ENCODE measurements around the gene UAP1L1. TPM values are rescaled to one million over a fixed set of nuclear protein-coding genes. Genes with fewer than 3 reads are reported as not detected.

UAP1L1 gene
- polyA plus RNA-seq, 1 donor, result 2.5 TPM

GRCh38 chr9:137077758-137078693 is 709 bp downstream of the UAP1L1 start:
- no peak for DNase-seq

DNA sequence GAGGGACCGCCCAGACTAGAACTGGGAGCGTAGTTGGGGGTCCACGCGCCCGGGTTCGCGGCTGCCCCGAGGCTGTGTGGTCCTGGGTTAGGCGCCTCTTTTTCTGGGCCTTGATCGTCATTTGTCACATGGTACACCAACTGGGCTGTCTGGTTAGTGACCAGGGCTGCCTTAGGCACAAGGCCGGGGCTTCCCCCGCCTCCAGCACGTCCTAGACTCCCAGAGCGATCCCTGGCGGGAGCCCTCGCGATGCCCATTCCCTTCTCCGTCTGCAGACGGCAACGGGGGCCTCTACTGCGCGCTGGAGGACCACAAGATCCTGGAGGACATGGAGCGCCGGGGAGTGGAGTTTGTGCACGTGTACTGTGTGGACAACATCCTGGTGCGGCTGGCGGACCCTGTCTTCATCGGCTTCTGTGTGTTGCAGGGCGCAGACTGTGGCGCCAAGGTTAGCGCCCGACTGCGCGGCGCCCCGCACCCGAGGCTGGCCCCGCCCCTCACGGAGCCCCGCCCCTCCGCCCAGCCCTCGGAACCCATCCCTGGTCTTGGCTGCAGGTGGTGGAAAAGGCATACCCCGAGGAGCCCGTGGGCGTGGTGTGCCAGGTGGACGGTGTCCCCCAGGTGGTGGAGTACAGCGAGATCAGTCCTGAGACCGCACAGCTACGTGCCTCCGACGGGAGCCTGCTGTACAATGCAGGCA is 1.5 kb downstream of the UAP1L1 start:
- DNase-seq, result no peak

DNA sequence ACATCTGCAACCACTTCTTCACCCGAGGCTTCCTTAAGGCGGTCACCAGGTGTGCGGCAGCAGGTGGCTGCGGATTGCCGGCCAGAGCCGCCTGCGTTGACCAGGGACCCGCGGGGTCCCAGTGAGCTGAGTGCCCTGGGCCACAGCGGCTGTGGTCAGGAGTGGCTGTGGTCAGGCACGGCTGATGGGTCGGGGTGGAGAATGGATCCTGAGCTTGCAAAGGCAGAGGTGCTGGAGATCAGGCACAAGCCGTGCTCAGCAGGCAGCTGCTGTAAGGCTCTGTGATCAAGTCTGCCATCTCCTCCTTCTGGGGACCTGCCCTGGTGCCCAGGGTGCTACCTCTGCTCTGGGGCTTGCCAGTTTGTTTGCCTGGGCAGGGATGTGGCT is 2.1 kb downstream of the UAP1L1 start:
- no peak for DNase-seq

DNA sequence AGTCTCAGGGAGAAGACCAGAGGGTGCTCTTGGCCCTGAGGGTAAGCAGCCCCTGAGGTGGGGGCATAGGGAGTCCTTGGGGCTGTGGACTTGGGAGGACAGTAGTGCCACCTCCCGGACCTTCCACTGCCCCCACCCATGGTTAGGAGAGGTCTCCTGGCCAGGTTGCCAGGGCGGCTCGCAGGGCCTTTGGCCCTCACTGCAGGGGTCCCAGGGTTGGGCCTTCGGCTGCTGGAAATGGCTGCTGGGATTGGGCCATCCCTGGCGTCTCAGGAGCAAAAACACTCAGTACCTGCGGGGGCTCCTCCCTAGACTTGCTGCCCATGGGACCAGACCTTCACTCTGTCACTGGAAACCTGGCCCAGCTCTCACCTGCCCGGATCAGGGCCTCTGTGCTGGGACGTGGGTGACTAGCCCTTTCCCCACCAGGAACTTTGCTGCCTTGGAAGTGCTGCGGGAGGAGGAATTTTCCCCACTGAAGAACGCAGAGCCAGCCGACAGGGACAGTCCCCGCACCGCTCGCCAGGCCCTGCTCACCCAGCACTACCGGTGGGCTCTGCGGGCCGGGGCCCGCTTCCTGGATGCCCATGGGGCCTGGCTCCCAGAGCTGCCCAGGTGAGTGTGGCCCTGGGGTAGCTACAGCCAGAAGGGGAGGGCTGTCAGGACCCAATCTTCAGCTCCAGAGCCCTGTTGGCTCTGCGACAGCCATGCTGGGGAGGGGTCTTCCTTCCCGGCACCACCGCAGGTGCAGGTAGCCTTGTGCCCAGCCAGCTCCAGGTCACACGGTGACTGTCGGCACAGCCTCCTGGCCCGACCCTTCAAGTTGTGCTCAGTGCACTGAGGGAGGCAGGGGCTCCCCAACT is 3.2 kb downstream of the UAP1L1 start:
- no peak for DNase-seq

DNA sequence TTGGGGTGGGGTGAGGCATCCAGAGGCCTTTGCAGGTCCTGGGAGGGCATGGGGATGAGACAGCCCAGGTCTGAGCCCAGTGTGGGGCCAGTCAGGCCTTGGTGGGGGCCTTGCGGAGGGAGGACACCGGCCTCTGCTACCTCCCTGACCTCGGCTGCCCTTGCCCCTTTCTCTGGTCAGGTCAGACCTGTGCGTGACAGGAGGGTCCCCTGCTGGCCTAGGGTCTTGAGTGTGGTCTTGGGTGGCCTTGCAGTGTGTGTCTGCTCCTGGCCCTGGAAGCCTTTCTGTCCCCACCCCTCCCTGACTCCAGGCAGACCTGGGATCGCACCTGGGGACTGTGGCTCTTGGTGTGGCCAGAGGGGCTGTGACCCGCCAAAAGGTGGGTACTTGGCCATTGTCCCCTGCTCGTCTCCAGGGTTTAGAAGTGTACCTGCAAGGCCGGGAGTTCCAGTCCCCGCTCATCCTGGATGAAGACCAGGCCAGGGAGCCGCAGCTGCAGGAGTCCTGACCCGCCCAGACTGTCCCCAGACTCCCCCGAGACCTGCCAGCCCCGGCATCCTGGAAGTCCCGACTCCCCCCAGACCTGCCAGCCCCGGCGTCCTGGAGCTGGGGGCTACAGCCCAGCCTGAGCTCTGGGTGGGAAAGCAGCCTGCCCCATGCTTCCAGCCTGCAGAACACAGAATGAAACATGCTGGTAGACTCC is 5.1 kb downstream of the UAP1L1 start:
- DNase-seq, result no peak

DNA sequence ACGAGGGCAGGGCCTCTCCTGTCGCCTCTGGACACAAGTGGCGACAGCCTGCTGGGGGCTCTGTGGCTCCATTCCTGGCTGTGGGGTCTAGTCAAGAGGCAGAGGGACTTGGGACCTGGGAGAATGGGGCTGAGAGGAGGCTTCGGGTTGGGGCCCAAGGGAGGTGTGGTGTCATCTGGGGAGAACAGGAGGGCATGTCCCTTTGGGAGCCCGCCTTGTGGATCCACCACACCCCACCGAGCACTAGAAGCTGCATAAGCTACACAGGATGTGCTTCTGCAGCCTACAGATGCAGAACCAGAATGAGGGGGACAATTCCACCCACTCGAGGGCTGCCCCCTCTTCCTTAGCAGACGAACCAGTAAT is 5.6 kb downstream of the UAP1L1 start:
- DNase-seq, result no peak

- no peak for DNase-seq
Measured at GRCh38 chr9:137083394-137084004, 6.2 kb downstream of the UAP1L1 start.

DNA sequence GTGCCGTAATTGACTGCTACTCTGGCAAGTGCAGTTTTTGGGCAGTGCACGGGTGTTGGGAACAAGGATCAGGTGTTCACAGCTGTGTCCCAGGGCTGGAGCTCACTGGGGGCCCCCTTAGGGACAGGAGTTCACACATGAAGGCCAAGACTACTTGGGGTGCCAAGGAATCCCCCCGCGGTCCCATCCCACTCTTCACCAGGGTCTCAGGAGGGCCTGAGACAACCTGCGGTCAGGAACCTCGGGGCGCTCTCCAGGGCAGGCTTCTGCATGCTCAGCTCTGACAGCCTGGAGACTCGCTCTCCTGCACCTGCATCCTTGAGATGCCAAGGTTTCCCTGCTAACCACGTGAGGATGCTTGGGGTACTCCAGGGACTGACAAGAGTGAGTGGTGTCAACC is 7.2 kb downstream of the UAP1L1 start:
- DNase-seq, result no peak

- DNase-seq, result no peak
Measured at GRCh38 chr9:137085920-137086530, 8.7 kb downstream of the UAP1L1 start.

GRCh38 chr9:137086531-137087408 is 9.5 kb downstream of the UAP1L1 start, which contains the start of gene MAN1B1:
MAN1B1 (plus strand) TSS chr9:137086985; CDS start chr9:137087000, 15 bp downstream.
- DNase-seq, result peak; percentile 99

GRCh38 chr9:137087409-137087925 is 10.2 kb downstream of the UAP1L1 start:
- no peak for DNase-seq

- DNase-seq, result no peak
Measured at GRCh38 chr9:137088121-137088520, 10.8 kb downstream of the UAP1L1 start.

DNA sequence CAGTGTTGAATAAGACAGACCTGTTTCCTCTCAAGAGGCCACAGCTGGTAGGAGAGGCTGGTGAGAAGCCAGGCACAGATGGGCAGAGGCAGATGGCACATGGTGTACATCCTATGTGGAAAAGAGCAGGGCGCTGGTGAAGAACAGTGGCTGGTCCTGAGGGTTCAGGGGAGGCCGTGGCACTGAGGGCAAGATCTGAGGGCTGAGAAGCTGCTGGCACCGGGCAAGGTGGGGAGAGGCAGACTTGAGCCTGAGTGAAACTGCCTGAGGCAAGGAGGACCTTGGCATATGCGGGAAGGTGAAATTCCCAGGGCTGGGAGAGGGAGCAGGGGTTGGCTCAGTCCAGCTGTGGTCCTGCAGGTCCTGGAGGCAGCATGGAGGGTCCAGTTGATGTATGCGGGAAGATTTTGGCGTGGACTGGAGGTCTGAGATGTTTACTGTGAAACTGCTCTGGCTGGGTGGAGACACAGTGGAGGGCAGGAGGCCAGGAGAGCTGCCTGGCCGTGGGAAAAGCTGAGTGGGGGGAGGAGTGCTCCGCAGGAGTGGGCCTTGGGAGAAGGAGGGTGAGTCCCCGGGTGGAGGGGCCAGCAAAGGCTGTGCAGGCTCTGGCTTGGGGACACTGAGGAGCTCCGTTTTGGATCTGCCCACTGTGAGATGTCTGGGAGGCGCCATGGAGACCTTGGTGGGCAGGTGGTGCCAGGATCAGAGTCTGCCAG is 12.1 kb downstream of the UAP1L1 start:
- no peak for DNase-seq

DNA sequence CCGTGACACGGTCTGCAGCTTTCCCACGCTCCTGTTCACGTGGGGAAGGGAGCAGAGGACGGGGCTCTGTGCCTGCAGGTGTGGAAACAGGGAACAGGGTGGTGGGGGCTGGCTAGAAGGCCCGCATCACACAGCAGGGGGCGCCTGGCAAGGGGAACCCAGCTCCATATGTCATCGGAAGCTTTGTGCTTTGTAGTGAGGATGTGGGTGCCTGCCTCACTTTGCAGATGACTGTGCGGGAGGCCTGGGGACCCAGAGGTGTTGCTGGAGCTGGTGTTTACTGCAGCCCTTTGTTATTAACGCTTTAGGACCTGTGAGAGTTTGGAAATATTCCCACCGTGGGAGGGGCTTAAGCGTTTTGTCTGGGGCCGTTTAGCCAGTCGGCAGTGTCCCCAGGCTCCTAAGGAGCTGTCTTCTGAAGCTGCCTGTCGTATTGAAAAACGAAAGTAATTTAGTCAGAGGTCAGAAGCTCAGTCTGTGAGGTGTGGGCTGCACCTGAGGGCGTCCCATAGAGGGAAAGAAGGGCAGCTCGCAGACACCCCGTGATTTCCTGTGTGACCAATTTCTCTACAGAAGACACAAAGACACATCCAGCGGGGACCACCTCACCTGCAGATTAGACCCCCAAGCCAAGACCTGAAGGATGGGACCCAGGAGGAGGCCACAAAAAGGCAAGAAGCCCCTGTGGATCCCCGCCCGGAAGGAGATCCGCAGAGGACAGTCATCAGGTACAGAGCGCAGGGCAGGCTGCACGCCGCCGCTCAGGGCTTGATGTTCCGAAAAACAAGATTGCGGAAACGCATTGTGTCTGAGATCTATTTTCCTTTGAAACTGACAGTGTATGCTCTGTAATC is 18.6 kb downstream of the UAP1L1 start:
- no peak for DNase-seq

DNA sequence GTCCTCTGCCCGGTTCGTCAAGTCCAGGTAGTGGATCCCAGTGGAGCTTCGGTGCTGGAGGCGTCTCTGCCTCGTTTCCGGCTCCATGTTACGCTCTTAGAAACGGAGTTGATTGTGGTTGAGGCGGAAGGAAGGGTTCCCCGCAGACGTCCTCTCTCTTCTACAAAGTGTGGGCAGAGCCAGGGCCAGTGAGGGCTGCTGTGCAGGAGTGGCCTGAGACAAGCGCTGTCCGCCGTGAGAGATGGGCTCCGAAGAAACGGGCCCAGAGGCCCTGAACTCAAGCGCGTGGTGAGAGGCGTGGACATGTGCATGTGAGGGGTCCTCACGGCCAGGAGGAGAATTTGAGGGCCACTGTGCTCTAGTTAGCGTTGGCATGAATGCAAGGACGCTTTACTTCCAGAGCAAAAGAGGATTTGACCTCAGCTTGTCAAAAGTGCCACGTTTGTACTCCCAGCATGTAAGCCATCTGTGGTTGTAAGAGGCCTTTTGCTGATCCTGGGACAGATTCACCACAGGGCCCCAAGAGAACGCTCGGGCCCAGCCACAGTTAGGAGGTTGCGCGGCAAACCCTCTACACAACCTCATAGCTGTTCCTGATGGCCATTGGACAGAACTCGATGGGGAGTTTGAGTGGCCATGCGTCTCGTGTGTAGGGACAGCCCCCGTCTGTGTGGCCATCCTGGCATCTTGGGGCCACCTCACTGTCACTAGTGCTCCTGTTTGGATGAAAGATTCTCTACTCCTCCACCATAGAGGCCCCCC is 19.6 kb downstream of the UAP1L1 start:
- no peak for DNase-seq

- no peak for DNase-seq
Measured at GRCh38 chr9:137097761-137098462, 20.6 kb downstream of the UAP1L1 start.

DNA sequence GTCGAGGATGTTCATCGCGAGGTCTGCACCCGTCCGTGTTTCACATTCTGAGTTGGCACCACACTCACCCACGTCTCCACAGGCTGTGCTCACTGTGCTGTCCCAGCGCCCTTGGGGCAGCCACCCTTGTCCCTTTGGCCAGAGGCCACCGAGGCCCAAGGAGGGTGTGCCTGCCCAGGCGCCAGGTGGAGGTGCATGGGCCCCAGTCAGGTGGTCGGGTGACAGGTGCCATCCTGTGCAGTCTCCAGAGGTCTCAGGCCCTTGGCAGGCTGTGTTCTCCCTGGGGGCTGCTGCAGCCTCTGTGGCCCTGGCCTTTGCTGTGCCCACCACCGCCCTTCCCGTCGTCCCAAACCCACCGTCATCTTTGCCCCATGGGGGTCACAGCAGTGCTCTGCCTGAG is 21.9 kb downstream of the UAP1L1 start:
- DNase-seq, result no peak

All from hindlimb muscle (tissue), 1 donor.